Measurements from ENCODE around the gene RBP5. TPM values are rescaled to one million over a fixed set of nuclear protein-coding genes. Genes with fewer than 3 reads are reported as not detected.

RBP5 gene
- polyA plus RNA-seq, 4 donors = 18.4 to 55.4 (median 51.4) TPM

GRCh38 chr12:7103837-7104584 is 24.7 kb downstream of the RBP5 start:
- DNase-seq (ENCODE audit: low read depth in 4 of 4, low spot score in 3 of 4) = no peak

GRCh38 chr12:7102582-7102981 is 26.1 kb downstream of the RBP5 start:
- no peak for DNase-seq (ENCODE audit: low read depth in 4 of 4, low spot score in 3 of 4)

DNA sequence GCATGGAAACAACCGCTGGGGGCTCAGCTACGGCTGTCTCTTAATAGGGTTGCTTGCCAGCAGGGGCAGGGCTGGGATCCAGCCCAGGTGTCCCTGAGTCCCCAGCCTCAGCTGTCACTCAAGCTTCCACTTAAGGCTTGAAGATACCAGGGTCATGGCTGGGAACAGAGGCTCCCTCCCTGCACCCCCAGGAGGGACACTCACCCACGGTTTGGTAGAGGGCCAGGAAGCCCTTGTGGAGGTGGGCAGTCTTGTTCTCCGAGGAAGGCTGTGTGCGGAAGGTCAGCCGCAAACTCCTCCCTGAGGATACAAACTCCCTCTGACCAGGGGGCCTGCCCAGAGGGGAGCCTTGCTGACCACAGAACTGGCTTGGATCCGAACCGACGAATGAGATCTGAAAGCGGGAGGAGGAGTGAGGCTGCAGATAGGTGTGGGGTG is 27.0 kb downstream of the RBP5 start:
- no peak for DNase-seq (ENCODE audit: low read depth in 4 of 4, low spot score in 3 of 4)

GRCh38 chr12:7101047-7101693 is 27.5 kb downstream of the RBP5 start:
- DNase-seq (ENCODE audit: low read depth in 4 of 4, low spot score in 3 of 4) = no peak

DNA sequence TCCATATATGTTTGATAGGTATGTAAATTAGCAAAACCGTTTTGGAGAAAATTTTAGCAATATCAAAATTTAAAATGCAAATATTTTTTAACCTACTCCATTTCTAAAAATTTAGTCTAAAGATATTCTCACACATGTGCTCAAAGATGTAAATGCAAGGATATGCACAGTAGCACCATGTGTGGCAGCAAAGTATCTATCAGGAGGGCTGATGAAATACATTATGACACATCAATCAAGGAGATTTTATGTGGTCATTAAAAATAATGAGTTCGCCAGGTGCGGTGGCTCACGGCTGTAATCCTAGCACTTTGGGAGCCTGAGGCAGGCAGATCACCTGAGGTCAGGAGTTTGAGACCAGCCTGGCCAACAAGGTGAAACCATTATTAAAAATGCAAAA is 28.4 kb downstream of the RBP5 start:
- DNase-seq (ENCODE audit: low read depth in 4 of 4, low spot score in 3 of 4) = no peak

- no peak for DNase-seq (ENCODE audit: low read depth in 4 of 4, low spot score in 3 of 4)
These were observed 29.2 kb downstream of the RBP5 start for GRCh38 chr12:7099290-7099996.

DNA sequence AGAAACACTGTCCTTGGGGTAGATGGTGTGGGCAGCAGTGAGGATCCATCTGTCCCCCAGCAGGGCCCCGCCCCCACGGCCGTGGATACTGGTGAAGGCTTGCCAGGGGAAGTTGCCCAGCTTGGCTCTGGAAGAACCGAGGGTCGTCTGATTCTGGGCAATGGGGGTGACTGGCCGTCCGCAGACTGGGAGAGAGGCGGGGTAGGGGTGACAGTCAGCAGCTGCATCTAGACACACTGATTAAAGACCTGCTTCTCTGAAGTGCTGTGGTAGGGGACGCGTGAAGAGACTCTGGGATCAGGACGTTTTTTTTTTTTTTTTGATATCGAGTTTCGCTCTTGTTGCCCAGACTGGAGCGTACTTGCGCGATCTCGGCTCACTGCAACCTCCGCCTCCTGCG is 31.7 kb downstream of the RBP5 start:
- DNase-seq (ENCODE audit: low read depth in 4 of 4, low spot score in 3 of 4) = no peak

- no peak for DNase-seq (ENCODE audit: low read depth in 4 of 4, low spot score in 3 of 4)
These were observed 32.4 kb downstream of the RBP5 start for GRCh38 chr12:7096006-7096932.

- DNase-seq (ENCODE audit: low read depth in 4 of 4, low spot score in 3 of 4) = no peak
These were observed 34.8 kb downstream of the RBP5 start for GRCh38 chr12:7093892-7094291.

- DNase-seq (ENCODE audit: low read depth in 4 of 4, low spot score in 3 of 4) = no peak
These were observed 35.2 kb downstream of the RBP5 start for GRCh38 chr12:7093486-7093885.

DNA sequence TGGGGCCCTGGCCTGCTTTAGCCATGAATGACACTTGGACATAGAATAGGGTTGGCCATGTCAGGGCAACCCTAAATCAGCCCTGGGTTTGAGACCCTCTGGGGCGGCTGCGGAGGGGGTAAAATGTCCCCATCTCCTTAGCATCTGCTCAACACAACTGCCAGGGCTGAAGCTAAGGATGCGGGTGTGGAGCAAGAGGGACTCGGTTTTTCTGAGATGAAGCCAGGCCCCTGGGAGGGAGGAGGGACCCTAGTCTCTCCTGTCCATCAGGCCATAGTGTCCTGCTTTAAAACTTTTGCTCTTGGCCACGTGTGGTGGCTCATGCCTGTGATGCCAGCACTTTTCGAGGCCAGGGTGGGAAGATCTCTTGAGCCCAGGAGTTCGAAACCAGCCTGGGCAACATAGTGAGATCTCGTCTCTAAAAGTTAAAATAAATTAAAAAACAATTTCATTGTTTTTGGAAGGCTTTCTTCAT is 35.7 kb downstream of the RBP5 start:
- DNase-seq (ENCODE audit: low read depth in 4 of 4, low spot score in 3 of 4) = no peak

- DNase-seq (ENCODE audit: low read depth in 4 of 4, low spot score in 3 of 4) = peak; percentile 51 to 66 (median 56)
These were observed 36.3 kb downstream of the RBP5 start, which contains the start of gene C1R for GRCh38 chr12:7092229-7092985. C1R (minus strand) TSS chr12:7092445; CDS start chr12:7092388, 57 bp downstream.

GRCh38 chr12:7091660-7092228 is 36.9 kb downstream of the RBP5 start:
- DNase-seq (ENCODE audit: low read depth in 4 of 4, low spot score in 3 of 4) = peak in 1 of 4 donors; percentile 6

DNA sequence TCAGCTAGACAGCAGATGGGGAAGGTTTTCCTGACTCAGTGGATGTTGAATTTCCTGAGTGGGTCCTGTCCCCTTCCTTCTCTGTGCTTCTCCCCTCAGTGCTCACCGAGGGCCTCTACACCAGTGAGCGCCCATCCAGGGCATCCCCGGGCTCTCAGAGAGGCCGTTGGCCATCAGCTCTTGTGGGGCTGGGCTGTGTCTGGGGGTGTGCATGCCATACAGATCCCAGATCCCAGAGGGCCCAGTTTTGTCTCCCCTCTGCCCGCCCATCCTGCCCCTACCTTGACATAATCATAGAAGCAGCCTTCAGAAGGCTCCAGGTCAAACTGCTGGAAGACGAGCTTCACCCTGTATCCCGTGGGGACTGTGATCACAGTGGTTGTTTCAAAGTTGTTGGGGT is 37.5 kb downstream of the RBP5 start:
- DNase-seq (ENCODE audit: low read depth in 4 of 4, low spot score in 3 of 4) = no peak

GRCh38 chr12:7090222-7090998 is 38.3 kb downstream of the RBP5 start:
- no peak for DNase-seq (ENCODE audit: low read depth in 4 of 4, low spot score in 3 of 4)

- no peak for DNase-seq (ENCODE audit: low read depth in 4 of 4, low spot score in 3 of 4)
These were observed 39.4 kb downstream of the RBP5 start for GRCh38 chr12:7089196-7089871.

GRCh38 chr12:7083125-7083524 is 45.6 kb downstream of the RBP5 start:
- no peak for DNase-seq (ENCODE audit: low read depth in 4 of 4, low spot score in 3 of 4)

- DNase-seq (ENCODE audit: low read depth in 4 of 4, low spot score in 3 of 4) = no peak
These were observed 47.7 kb downstream of the RBP5 start for GRCh38 chr12:7081037-7081436.
